ENCODE results near the gene RASAL2.
A peak's percentile ranks its signal among the peaks of the same experiment; 100 is the strongest.
"Not testable (repeated sequence)": the region's sequence is repeated elsewhere in the genome, so short reads cannot be mapped to it uniquely, and the experiment has no call there.

The RASAL2 gene

GRCh38 chr1:178237121-178237520 is 143.2 kb downstream of the RASAL2 start:
- no peak for DNase-seq (ENCODE audit: low read depth)

- peak; percentile 95 for DNase-seq (ENCODE audit: low read depth)
These were observed 145.0 kb downstream of the RASAL2 start for GRCh38 chr1:178238722-178239510.

GRCh38 chr1:178241057-178241456 is 147.2 kb downstream of the RASAL2 start:
- DNase-seq (ENCODE audit: low read depth), result peak; percentile 41

GRCh38 chr1:178241837-178242236 is 147.9 kb downstream of the RASAL2 start:
- no peak for DNase-seq (ENCODE audit: low read depth)

- DNase-seq (ENCODE audit: low read depth), result no peak
These were observed 149.2 kb downstream of the RASAL2 start for GRCh38 chr1:178243119-178243518.

- no peak for DNase-seq (ENCODE audit: low read depth)
These were observed 150.0 kb downstream of the RASAL2 start for GRCh38 chr1:178243890-178244289.

GRCh38 chr1:178248284-178248683 is 154.4 kb downstream of the RASAL2 start:
- DNase-seq (ENCODE audit: low read depth), result not testable (repeated sequence)

- DNase-seq (ENCODE audit: low read depth), result not testable (repeated sequence)
These were observed 159.7 kb downstream of the RASAL2 start for GRCh38 chr1:178253581-178253980.

- peak; percentile 38 for DNase-seq (ENCODE audit: low read depth)
These were observed 160.5 kb downstream of the RASAL2 start for GRCh38 chr1:178254433-178254832.

GRCh38 chr1:178258536-178258935 is 164.6 kb downstream of the RASAL2 start:
- DNase-seq (ENCODE audit: low read depth), result no peak

GRCh38 chr1:178262120-178262500 is 168.2 kb downstream of the RASAL2 start:
- DNase-seq (ENCODE audit: low read depth), result peak; percentile 76

GRCh38 chr1:178263341-178263740 is 169.4 kb downstream of the RASAL2 start:
- no peak for DNase-seq (ENCODE audit: low read depth)

- no peak for DNase-seq (ENCODE audit: low read depth)
These were observed 172.2 kb downstream of the RASAL2 start for GRCh38 chr1:178266113-178266512.

GRCh38 chr1:178266619-178267066 is 172.7 kb downstream of the RASAL2 start:
- no peak for DNase-seq (ENCODE audit: low read depth)

- DNase-seq (ENCODE audit: low read depth), result no peak
These were observed 173.8 kb downstream of the RASAL2 start for GRCh38 chr1:178267646-178268094.

GRCh38 chr1:178271471-178271870 is 177.6 kb downstream of the RASAL2 start:
- DNase-seq (ENCODE audit: low read depth), result no peak

- no peak for DNase-seq (ENCODE audit: low read depth)
These were observed 180.0 kb downstream of the RASAL2 start for GRCh38 chr1:178273707-178274410.

- DNase-seq (ENCODE audit: low read depth), result no peak
These were observed 181.1 kb downstream of the RASAL2 start for GRCh38 chr1:178275049-178275448.

GRCh38 chr1:178275553-178275952 is 181.6 kb downstream of the RASAL2 start:
- no peak for DNase-seq (ENCODE audit: low read depth)

- no peak for DNase-seq (ENCODE audit: low read depth)
These were observed 184.1 kb downstream of the RASAL2 start for GRCh38 chr1:178277793-178278530.

- DNase-seq (ENCODE audit: low read depth), result no peak
These were observed 185.2 kb downstream of the RASAL2 start for GRCh38 chr1:178278916-178279686.

- peak; percentile 54 for DNase-seq (ENCODE audit: low read depth)
These were observed 189.1 kb downstream of the RASAL2 start for GRCh38 chr1:178282949-178283367.

All from fibroblast of gingiva (primary cell).